ENCODE measurements around the gene MZF1.

MZF1 gene

GRCh38 chr19:58521651-58522050 is 51.5 kb downstream of the MZF1 start:
- no peak for DNase-seq (ENCODE audit: low spot score)
- no peak overlapping the region for H3K27ac Mint-ChIP-seq
- H3K9me3 Mint-ChIP-seq: no peaks in the 10 kb centered on the region
- peaks cover 5% of the 10 kb centered on the region for H3K36me3 Mint-ChIP-seq (ENCODE audit: low read depth)
- H3K4me1 Mint-ChIP-seq (ENCODE audit: low read depth): peaks cover 17% of the 10 kb centered on the region
- H3K27me3 Mint-ChIP-seq (ENCODE audit: low read depth): no peaks in the 10 kb centered on the region
- peak overlapping the region; percentile 19 for H3K4me3 Mint-ChIP-seq

GRCh38 chr19:58520257-58520599 is 52.9 kb downstream of the MZF1 start:
- Mint-ChIP-seq H3K4me3 (peak overlapping the region; percentile 99), H3K27ac (peak overlapping the region; percentile 98), H3K9me3 (no peaks in the 10 kb centered on the region)

GRCh38 chr19:58519355-58520256 is 53.5 kb downstream of the MZF1 start, which contains the start of gene ZBTB45:
Gene ZBTB45 (minus strand): TSS chr19:58519810. CDS start chr19:58517673, 2,137 bp downstream.
- peaks cover 23% of the 10 kb centered on the region for H3K4me1 Mint-ChIP-seq (ENCODE audit: low read depth)
- H3K36me3 Mint-ChIP-seq (ENCODE audit: low read depth): peaks cover 19% of the 10 kb centered on the region
- H3K4me3 Mint-ChIP-seq: peak within 1 kb of the TSS; percentile 99
- peak within 1 kb of the TSS; percentile 98 for H3K27ac Mint-ChIP-seq
- DNase-seq (ENCODE audit: low spot score): peak; percentile 95
- H3K27me3 Mint-ChIP-seq (ENCODE audit: low read depth): no peaks in the 10 kb centered on the region
- no peaks in the 10 kb centered on the region for H3K9me3 Mint-ChIP-seq

More at GRCh38 chr19:58520257-58520599, 52.9 kb downstream of the MZF1 start:
- Mint-ChIP-seq H3K36me3 (ENCODE audit: low read depth) (peaks cover 16% of the 10 kb centered on the region), H3K27me3 (ENCODE audit: low read depth) (no peaks in the 10 kb centered on the region), H3K4me1 (ENCODE audit: low read depth) (peaks cover 23% of the 10 kb centered on the region)
- DNase-seq (ENCODE audit: low spot score): no peak

- Mint-ChIP-seq H3K9me3 (no peaks in the 10 kb centered on the region), H3K36me3 (ENCODE audit: low read depth) (peaks cover 19% of the 10 kb centered on the region), H3K4me3 (peak overlapping the region; percentile 99), H3K27me3 (ENCODE audit: low read depth) (no peaks in the 10 kb centered on the region), H3K27ac (peak overlapping the region; percentile 98), H3K4me1 (ENCODE audit: low read depth) (peaks cover 26% of the 10 kb centered on the region)
- DNase-seq (ENCODE audit: low spot score): peak; percentile 52
Observed at GRCh38 chr19:58519087-58519354, 54.1 kb downstream of the MZF1 start.

- H3K4me3 Mint-ChIP-seq: peak overlapping the region; percentile 99
- peaks cover 26% of the 10 kb centered on the region for H3K4me1 Mint-ChIP-seq (ENCODE audit: low read depth)
- H3K27ac Mint-ChIP-seq: peak overlapping the region; percentile 98
- H3K27me3 Mint-ChIP-seq (ENCODE audit: low read depth): no peaks in the 10 kb centered on the region
- H3K36me3 Mint-ChIP-seq (ENCODE audit: low read depth): peaks cover 19% of the 10 kb centered on the region
- no peaks in the 10 kb centered on the region for H3K9me3 Mint-ChIP-seq
- no peak for DNase-seq (ENCODE audit: low spot score)
Observed at GRCh38 chr19:58518256-58519086, 54.7 kb downstream of the MZF1 start.

- no peak overlapping the region for H3K27ac Mint-ChIP-seq
- H3K36me3 Mint-ChIP-seq (ENCODE audit: low read depth): peaks cover 19% of the 10 kb centered on the region
- peak overlapping the region; percentile 45 for H3K4me3 Mint-ChIP-seq
- no peaks in the 10 kb centered on the region for H3K9me3 Mint-ChIP-seq
- H3K27me3 Mint-ChIP-seq (ENCODE audit: low read depth): no peaks in the 10 kb centered on the region
- no peak for DNase-seq (ENCODE audit: low spot score)
- peaks cover 26% of the 10 kb centered on the region for H3K4me1 Mint-ChIP-seq (ENCODE audit: low read depth)
Observed at GRCh38 chr19:58516964-58517833, 55.9 kb downstream of the MZF1 start.

GRCh38 chr19:58516246-58516836 is 56.8 kb downstream of the MZF1 start:
- Mint-ChIP-seq H3K4me3 (peak overlapping the region; percentile 65), H3K27ac (peak overlapping the region; percentile 74), H3K4me1 (ENCODE audit: low read depth) (peaks cover 26% of the 10 kb centered on the region), H3K27me3 (ENCODE audit: low read depth) (no peaks in the 10 kb centered on the region), H3K9me3 (no peaks in the 10 kb centered on the region), H3K36me3 (ENCODE audit: low read depth) (peaks cover 19% of the 10 kb centered on the region)
- DNase-seq (ENCODE audit: low spot score): no peak

- peak overlapping the region; percentile 74 for H3K27ac Mint-ChIP-seq
- peak overlapping the region; percentile 65 for H3K4me3 Mint-ChIP-seq
- no peak for DNase-seq (ENCODE audit: low spot score)
- no peaks in the 10 kb centered on the region for H3K9me3 Mint-ChIP-seq
- no peaks in the 10 kb centered on the region for H3K27me3 Mint-ChIP-seq (ENCODE audit: low read depth)
- H3K36me3 Mint-ChIP-seq (ENCODE audit: low read depth): peaks cover 19% of the 10 kb centered on the region
- peaks cover 23% of the 10 kb centered on the region for H3K4me1 Mint-ChIP-seq (ENCODE audit: low read depth)
Observed at GRCh38 chr19:58515259-58515658, 57.9 kb downstream of the MZF1 start.

- Mint-ChIP-seq H3K4me1 (ENCODE audit: low read depth) (peaks cover 18% of the 10 kb centered on the region), H3K9me3 (no peaks in the 10 kb centered on the region), H3K27me3 (ENCODE audit: low read depth) (no peaks in the 10 kb centered on the region), H3K27ac (peak overlapping the region; percentile 93), H3K36me3 (ENCODE audit: low read depth) (peaks cover 19% of the 10 kb centered on the region), H3K4me3 (peak overlapping the region; percentile 89)
- DNase-seq (ENCODE audit: low spot score): no peak
Observed at GRCh38 chr19:58514564-58515022, 58.5 kb downstream of the MZF1 start.

GRCh38 chr19:58513694-58514563 is 59.2 kb downstream of the MZF1 start:
- Mint-ChIP-seq H3K4me3 (peak overlapping the region; percentile 89), H3K4me1 (ENCODE audit: low read depth) (peaks cover 17% of the 10 kb centered on the region), H3K27me3 (ENCODE audit: low read depth) (no peaks in the 10 kb centered on the region), H3K36me3 (ENCODE audit: low read depth) (peaks cover 18% of the 10 kb centered on the region), H3K27ac (peak overlapping the region; percentile 93), H3K9me3 (no peaks in the 10 kb centered on the region)
- DNase-seq (ENCODE audit: low spot score): peak; percentile 98

GRCh38 chr19:58513213-58513693 is 59.9 kb downstream of the MZF1 start:
- no peak for DNase-seq (ENCODE audit: low spot score)
- Mint-ChIP-seq H3K4me1 (ENCODE audit: low read depth) (peaks cover 13% of the 10 kb centered on the region), H3K36me3 (ENCODE audit: low read depth) (peaks cover 16% of the 10 kb centered on the region), H3K27me3 (ENCODE audit: low read depth) (no peaks in the 10 kb centered on the region), H3K4me3 (peak overlapping the region; percentile 68), H3K9me3 (no peaks in the 10 kb centered on the region), H3K27ac (peak overlapping the region; percentile 49)
